Astrocyte (in vitro differentiated cells and primary cell): ENCODE measurements around the gene EXOSC1. TPM values are rescaled to one million over a fixed set of nuclear protein-coding genes. Genes with fewer than 3 reads are reported as not detected.

Source experiments
- DNase-seq: peaks from one replicate; pipeline ENCODE4 v3.0.0-alpha.2; 2010; ENCODE audit warnings: low read depth
- FAIRE-seq: peaks from 2 replicates; lab custom pipeline; 2011; peaks lifted over from hg19 to GRCh38; lab: Jason Lieb, UNC
- H2AFZ ChIP-seq: 2 replicates; pipeline ENCODE4 v1.6.0; 2012; ENCODE audit warnings: low read depth, low read length, inconsistent platforms
- H3K27ac ChIP-seq: 2 replicates; pipeline ENCODE4 v1.5.1; 2011; ENCODE audit warnings: low read depth, low read length, inconsistent platforms
- H3K27me3 ChIP-seq: 2 replicates; pipeline ENCODE4 v1.6.0; 2011; ENCODE audit warnings: low read length, inconsistent platforms; ENCODE audit not compliant: insufficient read depth
- H3K36me3 ChIP-seq: 2 replicates; pipeline ENCODE4 v1.5.1; 2011; ENCODE audit warnings: low read length, inconsistent platforms; ENCODE audit not compliant: insufficient read depth
- H3K4me1 ChIP-seq: 2 replicates; pipeline ENCODE4 v1.5.1; 2011; ENCODE audit warnings: low read length, inconsistent platforms; ENCODE audit not compliant: insufficient read depth
- H3K4me2 ChIP-seq: 2 replicates; pipeline ENCODE4 v1.6.0; 2012; ENCODE audit warnings: low read length, inconsistent platforms
- H3K4me3 ChIP-seq: 2 replicates; pipeline ENCODE4 v1.5.1; 2011; ENCODE audit warnings: low read depth, mild to moderate bottlenecking, low read length, inconsistent platforms; ENCODE audit not compliant: insufficient read depth
- H3K79me2 ChIP-seq: 2 replicates; pipeline ENCODE4 v1.6.0; 2012; ENCODE audit warnings: mild to moderate bottlenecking, low read length, inconsistent platforms; ENCODE audit not compliant: insufficient read depth
- H3K9ac ChIP-seq: 2 replicates; pipeline ENCODE4 v1.6.0; 2012; ENCODE audit warnings: mild to moderate bottlenecking, low read length, inconsistent platforms
- H3K9me3 ChIP-seq: 2 replicates; pipeline ENCODE4 v1.5.1; 2012; ENCODE audit warnings: low read depth, mild to moderate bottlenecking, low read length, inconsistent platforms; ENCODE audit not compliant: insufficient read depth
- H4K20me1 ChIP-seq: 2 replicates; pipeline ENCODE4 v1.6.0; 2012; ENCODE audit warnings: low read length, inconsistent platforms; ENCODE audit not compliant: insufficient read depth
- H3K27ac Mint-ChIP-seq: one replicate; pipeline ENCODE4 v1.8.0; 2021; ENCODE audit warnings: mild to moderate bottlenecking, mixed read lengths; ENCODE audit not compliant: unreplicated experiment
- H3K27me3 Mint-ChIP-seq: one replicate; pipeline ENCODE4 v1.8.0; 2021; ENCODE audit warnings: low read depth, mixed read lengths; ENCODE audit not compliant: unreplicated experiment
- H3K36me3 Mint-ChIP-seq: one replicate; pipeline ENCODE4 v1.8.0; 2021; ENCODE audit warnings: low read depth, mixed read lengths; ENCODE audit not compliant: unreplicated experiment
- H3K4me1 Mint-ChIP-seq: one replicate; pipeline ENCODE4 v1.8.0; 2021; ENCODE audit warnings: low read depth, mixed read lengths; ENCODE audit not compliant: unreplicated experiment
- H3K4me3 Mint-ChIP-seq: one replicate; pipeline ENCODE4 v1.8.0; 2021; ENCODE audit warnings: mild to moderate bottlenecking, moderate library complexity, mixed read lengths; ENCODE audit not compliant: unreplicated experiment
- H3K9me3 Mint-ChIP-seq: one replicate; pipeline ENCODE4 v1.8.0; 2021; ENCODE audit warnings: mild to moderate bottlenecking, mixed read lengths; ENCODE audit not compliant: unreplicated experiment
- EZH2 ChIP-seq: IDR thresholded peaks from 2 replicates; pipeline ENCODE4 v1.6.1; 2012; ENCODE audit warnings: mild to moderate bottlenecking, low read length, inconsistent platforms; ENCODE audit not compliant: insufficient read depth
- total RNA-seq: library from RNA; stranded (reverse); gene quantifications from 2 replicates; pipeline ENCODE4 v1.2.1, GENCODE V29; 2021
- TF ChIP-seq, protein P1 (sequence below): IDR thresholded peaks from 2 replicates; pipeline ENCODE4 v1.5.1; 2011; ENCODE audit warnings: low read depth, mild to moderate bottlenecking, inconsistent platforms, low read length, moderate library complexity; ENCODE audit not compliant: insufficient read depth

The EXOSC1 gene
- total RNA-seq, 1 donor from 2014 or later: 37.9 TPM

DNA sequence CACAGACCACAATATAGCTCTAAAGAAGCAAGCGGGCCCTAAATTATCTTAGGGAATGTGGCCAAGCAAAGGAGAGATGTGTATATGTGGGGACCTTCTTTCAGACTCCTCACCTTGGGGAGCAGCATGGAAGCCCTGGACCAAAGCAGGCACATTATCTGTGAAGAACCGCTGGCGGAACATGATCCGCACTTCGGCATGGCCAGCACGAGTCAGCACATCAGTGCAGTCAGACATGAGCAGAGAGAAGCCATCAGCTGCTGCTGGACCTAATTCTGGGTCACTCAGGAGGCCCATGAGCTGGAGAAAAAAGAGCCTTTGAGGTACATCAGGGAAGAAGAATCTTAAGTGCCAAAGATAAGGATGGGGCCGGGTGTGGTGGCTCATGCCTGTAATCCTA is 14.1 kb upstream of the EXOSC1 start:
- peaks cover 10% of the 10 kb centered on the region for H3K36me3 Mint-ChIP-seq
- peaks cover 87% of the 10 kb centered on the region for H3K36me3 ChIP-seq
- no peaks in the 10 kb centered on the region for H3K9me3 ChIP-seq
- no peak overlapping the region for H3K27ac Mint-ChIP-seq
- H3K27me3 ChIP-seq: no peaks in the 10 kb centered on the region
- no peak overlapping the region for H3K4me2 ChIP-seq
- H2AFZ ChIP-seq: no peak overlapping the region
- H3K9ac ChIP-seq: no peak overlapping the region
- H3K27ac ChIP-seq: no peak overlapping the region
- H4K20me1 ChIP-seq: peaks cover 59% of the 10 kb centered on the region
- no peak overlapping the region for H3K4me3 Mint-ChIP-seq
- peaks cover under 1% of the 10 kb centered on the region for H3K4me1 ChIP-seq
- no peaks in the 10 kb centered on the region for H3K27me3 Mint-ChIP-seq
- peaks cover 4% of the 10 kb centered on the region for H3K4me1 Mint-ChIP-seq
- no peaks in the 10 kb centered on the region for H3K9me3 Mint-ChIP-seq
- no peak for DNase-seq
- peaks cover 8% of the 10 kb centered on the region for H3K79me2 ChIP-seq
- no peak for FAIRE-seq
- TF ChIP-seq, protein P1, sequence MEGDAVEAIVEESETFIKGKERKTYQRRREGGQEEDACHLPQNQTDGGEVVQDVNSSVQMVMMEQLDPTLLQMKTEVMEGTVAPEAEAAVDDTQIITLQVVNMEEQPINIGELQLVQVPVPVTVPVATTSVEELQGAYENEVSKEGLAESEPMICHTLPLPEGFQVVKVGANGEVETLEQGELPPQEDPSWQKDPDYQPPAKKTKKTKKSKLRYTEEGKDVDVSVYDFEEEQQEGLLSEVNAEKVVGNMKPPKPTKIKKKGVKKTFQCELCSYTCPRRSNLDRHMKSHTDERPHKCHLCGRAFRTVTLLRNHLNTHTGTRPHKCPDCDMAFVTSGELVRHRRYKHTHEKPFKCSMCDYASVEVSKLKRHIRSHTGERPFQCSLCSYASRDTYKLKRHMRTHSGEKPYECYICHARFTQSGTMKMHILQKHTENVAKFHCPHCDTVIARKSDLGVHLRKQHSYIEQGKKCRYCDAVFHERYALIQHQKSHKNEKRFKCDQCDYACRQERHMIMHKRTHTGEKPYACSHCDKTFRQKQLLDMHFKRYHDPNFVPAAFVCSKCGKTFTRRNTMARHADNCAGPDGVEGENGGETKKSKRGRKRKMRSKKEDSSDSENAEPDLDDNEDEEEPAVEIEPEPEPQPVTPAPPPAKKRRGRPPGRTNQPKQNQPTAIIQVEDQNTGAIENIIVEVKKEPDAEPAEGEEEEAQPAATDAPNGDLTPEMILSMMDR: no peak
- no peak for TF ChIP-seq EZH2
- no peak overlapping the region for H3K4me3 ChIP-seq

DNA sequence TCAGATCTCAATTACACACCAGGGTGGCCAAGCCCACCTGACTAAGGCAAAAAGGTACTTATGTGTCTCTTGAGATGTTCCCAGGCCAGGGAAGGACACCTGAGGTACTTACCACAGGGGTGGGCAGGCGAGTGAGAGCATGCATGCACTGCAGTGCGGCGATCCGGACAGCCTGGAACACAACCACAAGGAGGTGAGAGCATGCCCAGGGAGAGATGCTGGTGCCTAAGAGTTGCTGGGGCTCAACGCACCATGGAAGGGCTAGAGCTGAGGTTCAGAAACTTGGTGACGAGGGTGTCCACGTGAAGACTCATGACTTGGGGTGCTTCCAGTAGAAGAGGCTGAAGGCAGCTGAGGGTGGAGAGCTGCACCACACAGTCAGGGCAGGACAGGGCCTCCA is 13.3 kb upstream of the EXOSC1 start:
- Histone ChIP-seq H3K4me1 (peaks cover 9% of the 10 kb centered on the region), H2AFZ (no peak overlapping the region), H3K9me3 (no peaks in the 10 kb centered on the region), H3K9ac (no peak overlapping the region), H3K27me3 (no peaks in the 10 kb centered on the region), H3K4me3 (no peak overlapping the region), H3K79me2 (peaks cover 8% of the 10 kb centered on the region), H4K20me1 (peaks cover 62% of the 10 kb centered on the region), H3K36me3 (peaks cover 82% of the 10 kb centered on the region), H3K27ac (no peak overlapping the region), H3K4me2 (no peak overlapping the region)
- H3K4me1 Mint-ChIP-seq: peaks cover 12% of the 10 kb centered on the region
- no peak overlapping the region for H3K4me3 Mint-ChIP-seq
- H3K27me3 Mint-ChIP-seq: no peaks in the 10 kb centered on the region
- TF ChIP-seq, protein P1: no peak
- TF ChIP-seq EZH2: no peak
- peaks cover 10% of the 10 kb centered on the region for H3K36me3 Mint-ChIP-seq
- DNase-seq: no peak
- FAIRE-seq: no peak
- H3K9me3 Mint-ChIP-seq: no peaks in the 10 kb centered on the region
- H3K27ac Mint-ChIP-seq: peak overlapping the region; percentile 26

DNA sequence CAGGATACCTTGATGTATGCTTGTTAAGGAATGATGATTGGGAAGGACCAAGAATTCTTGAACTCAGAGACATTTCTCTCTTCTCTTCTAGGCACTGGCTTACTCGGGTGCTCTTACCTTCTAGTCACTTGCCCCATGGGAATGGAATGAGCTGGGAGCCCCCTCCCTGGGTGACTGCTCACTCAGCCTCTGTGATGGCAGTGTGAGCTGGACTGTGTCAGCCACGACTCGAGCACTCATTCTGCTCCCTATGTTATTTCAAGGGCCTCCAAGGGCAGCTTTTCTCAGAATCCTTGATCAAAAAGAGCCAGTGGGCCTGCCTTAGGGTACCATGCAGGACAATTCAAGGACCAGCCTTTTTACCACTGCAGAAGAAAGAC is 10.9 kb upstream of the EXOSC1 start:
- no peak overlapping the region for H3K27ac ChIP-seq
- H3K9me3 Mint-ChIP-seq: no peaks in the 10 kb centered on the region
- no peak for FAIRE-seq
- no peak overlapping the region for H3K4me3 Mint-ChIP-seq
- peak overlapping the region; percentile 3 for H3K9ac ChIP-seq
- H4K20me1 ChIP-seq: peaks cover 70% of the 10 kb centered on the region
- DNase-seq: no peak
- peaks cover 18% of the 10 kb centered on the region for H3K4me1 Mint-ChIP-seq
- peaks cover 31% of the 10 kb centered on the region for H3K79me2 ChIP-seq
- H2AFZ ChIP-seq: no peak overlapping the region
- no peak overlapping the region for H3K4me3 ChIP-seq
- peak overlapping the region; percentile 85 for H3K27ac Mint-ChIP-seq
- H3K36me3 ChIP-seq: peaks cover 73% of the 10 kb centered on the region
- H3K4me1 ChIP-seq: peaks cover 10% of the 10 kb centered on the region
- H3K27me3 Mint-ChIP-seq: no peaks in the 10 kb centered on the region
- H3K36me3 Mint-ChIP-seq: peaks cover 27% of the 10 kb centered on the region
- no peaks in the 10 kb centered on the region for H3K9me3 ChIP-seq
- no peak for TF ChIP-seq EZH2
- TF ChIP-seq, protein P1: no peak
- H3K27me3 ChIP-seq: no peaks in the 10 kb centered on the region
- H3K4me2 ChIP-seq: no peak overlapping the region
